KMS-11 (cell line): Measurements from ENCODE around the gene CDH4.

Experiments
- H2AFZ ChIP-seq: fragments of 200-600 bp; sonication (generic); 2 replicates; pipeline ENCODE4 v1.6.1; 2016; ENCODE audit warnings: antibody characterized with exemption, mixed run types, low read depth
- H3K27ac ChIP-seq: fragments of 200-600 bp; sonication (generic); 2 replicates; pipeline ENCODE4 v1.6.1; 2016; ENCODE audit warnings: mild to moderate bottlenecking, mixed run types
- H3K27me3 ChIP-seq: fragments of 200-600 bp; sonication (generic); 2 replicates; pipeline ENCODE4 v1.6.1; 2017; ENCODE audit warnings: mild to moderate bottlenecking, low read depth, mixed run types, moderate library complexity; ENCODE audit not compliant: insufficient read depth
- H3K36me3 ChIP-seq: fragments of 200-600 bp; sonication (generic); 2 replicates; pipeline ENCODE4 v1.6.1; 2017; ENCODE audit warnings: mild to moderate bottlenecking, mixed run types; ENCODE audit not compliant: insufficient read depth
- H3K4me1 ChIP-seq: fragments of 200-600 bp; sonication (generic); 2 replicates; pipeline ENCODE4 v1.6.1; 2016; ENCODE audit warnings: mild to moderate bottlenecking, low read depth, mixed run types; ENCODE audit not compliant: poor library complexity, severe bottlenecking
- H3K4me2 ChIP-seq: fragments of 200-600 bp; sonication (generic); 2 replicates; pipeline ENCODE4 v1.7.0; 2016; ENCODE audit warnings: mild to moderate bottlenecking, mixed run types
- H3K4me3 ChIP-seq: fragments of 200-600 bp; sonication (generic); IDR thresholded peaks from 2 replicates; pipeline ENCODE4 v1.6.1; 2017; ENCODE audit warnings: low read depth, low read length, mixed read lengths; ENCODE audit not compliant: insufficient read depth
- H3K79me2 ChIP-seq: fragments of 200-600 bp; sonication (generic); 2 replicates; pipeline ENCODE4 v1.6.1; 2016; ENCODE audit warnings: low read depth, mixed run types; ENCODE audit not compliant: insufficient read depth
- H3K9ac ChIP-seq: fragments of 200-600 bp; sonication (generic); 2 replicates; pipeline ENCODE4 v1.6.1; 2016; ENCODE audit warnings: mild to moderate bottlenecking, mixed run types
- H4K20me1 ChIP-seq: fragments of 200-600 bp; sonication (generic); 2 replicates; pipeline ENCODE4 v1.6.1; 2016; ENCODE audit warnings: mild to moderate bottlenecking, mixed run types; ENCODE audit not compliant: insufficient read depth
- CTCF ChIP-seq: fragments of 200-600 bp; sonication (generic); conservative IDR thresholded peaks from 2 replicates; pipeline ENCODE4 v1.6.1; 2017; ENCODE audit warnings: low read depth, mild to moderate bottlenecking, antibody characterized with exemption, low read length, moderate library complexity, mixed read lengths

The CDH4 gene

GRCh38 chr20:61369731-61370520, 117.9 kb downstream of the CDH4 start:
- Histone ChIP-seq H3K4me3 (no peak overlapping the region), H2AFZ (no peak overlapping the region), H3K4me2 (no peak overlapping the region), H3K36me3 (no peaks in the 10 kb centered on the region), H3K79me2 (no peaks in the 10 kb centered on the region), H3K27ac (no peak overlapping the region), H3K27me3 (peaks cover 4% of the 10 kb centered on the region; the same call in 1 of the 2 replicates), H4K20me1 (no peaks in the 10 kb centered on the region), H3K9ac (no peak overlapping the region), H3K4me1 (no peaks in the 10 kb centered on the region)
- no peak for TF ChIP-seq CTCF

- Histone ChIP-seq H3K9ac (no peak overlapping the region), H3K27me3 (peaks cover 4% of the 10 kb centered on the region; the same call in 1 of the 2 replicates)
Observed at GRCh38 chr20:61370841-61371303, 118.8 kb downstream of the CDH4 start.

GRCh38 chr20:61371501-61372136, 119.6 kb downstream of the CDH4 start:
- Histone ChIP-seq H3K4me3 (no peak overlapping the region), H3K9ac (no peak overlapping the region), H3K27ac (no peak overlapping the region), H3K36me3 (no peaks in the 10 kb centered on the region), H2AFZ (no peak overlapping the region), H4K20me1 (no peaks in the 10 kb centered on the region), H3K79me2 (no peaks in the 10 kb centered on the region), H3K4me2 (no peak overlapping the region), H3K4me1 (no peaks in the 10 kb centered on the region), H3K27me3 (no peaks in the 10 kb centered on the region; the same call in 1 of the 2 replicates)
- TF ChIP-seq CTCF, result no peak

More at GRCh38 chr20:61370841-61371303, 118.8 kb downstream of the CDH4 start:
- Histone ChIP-seq H3K4me2 (no peak overlapping the region), H3K4me3 (no peak overlapping the region), H2AFZ (no peak overlapping the region), H3K36me3 (no peaks in the 10 kb centered on the region), H3K79me2 (no peaks in the 10 kb centered on the region), H4K20me1 (no peaks in the 10 kb centered on the region), H3K4me1 (no peaks in the 10 kb centered on the region), H3K27ac (no peak overlapping the region)
- TF ChIP-seq CTCF, result no peak

GRCh38 chr20:61372137-61373054, 120.3 kb downstream of the CDH4 start:
- no peaks in the 10 kb centered on the region for H3K36me3 ChIP-seq
- H3K79me2 ChIP-seq, result no peaks in the 10 kb centered on the region
- no peaks in the 10 kb centered on the region; the same call in 1 of the 2 replicates for H3K27me3 ChIP-seq
- TF ChIP-seq CTCF, result no peak
- no peak overlapping the region for H3K4me2 ChIP-seq
- H3K4me1 ChIP-seq, result no peaks in the 10 kb centered on the region
- H3K27ac ChIP-seq, result no peak overlapping the region
- H3K4me3 ChIP-seq, result no peak overlapping the region
- H3K9ac ChIP-seq, result no peak overlapping the region
- H2AFZ ChIP-seq, result no peak overlapping the region
- H4K20me1 ChIP-seq, result no peaks in the 10 kb centered on the region
